ENCODE results near the gene DDX21.

Gene DDX21

DNA sequence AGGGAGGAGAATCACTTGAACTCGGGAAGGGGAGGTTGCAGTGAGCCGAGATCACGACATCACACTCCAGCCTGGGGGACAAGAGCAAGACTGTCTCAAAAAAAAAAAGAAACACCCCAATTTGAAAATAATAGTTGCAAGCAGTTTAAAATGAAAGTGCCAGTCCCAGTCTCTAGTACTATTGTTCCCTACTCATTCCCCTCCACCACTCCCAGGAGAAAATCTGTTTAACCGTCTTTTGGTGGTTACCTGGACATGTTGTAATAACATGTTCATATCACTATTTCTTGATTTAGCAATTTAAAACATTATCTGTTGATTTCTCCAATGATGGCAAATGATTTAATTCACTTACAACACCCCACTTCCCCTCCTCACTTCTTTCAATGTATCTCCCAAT, 77.3 kb downstream of the DDX21 start:
- no peak overlapping the region for H3K4me3 ChIP-seq (ENCODE audit: low read depth, low read length)
- TF ChIP-seq, protein P1, sequence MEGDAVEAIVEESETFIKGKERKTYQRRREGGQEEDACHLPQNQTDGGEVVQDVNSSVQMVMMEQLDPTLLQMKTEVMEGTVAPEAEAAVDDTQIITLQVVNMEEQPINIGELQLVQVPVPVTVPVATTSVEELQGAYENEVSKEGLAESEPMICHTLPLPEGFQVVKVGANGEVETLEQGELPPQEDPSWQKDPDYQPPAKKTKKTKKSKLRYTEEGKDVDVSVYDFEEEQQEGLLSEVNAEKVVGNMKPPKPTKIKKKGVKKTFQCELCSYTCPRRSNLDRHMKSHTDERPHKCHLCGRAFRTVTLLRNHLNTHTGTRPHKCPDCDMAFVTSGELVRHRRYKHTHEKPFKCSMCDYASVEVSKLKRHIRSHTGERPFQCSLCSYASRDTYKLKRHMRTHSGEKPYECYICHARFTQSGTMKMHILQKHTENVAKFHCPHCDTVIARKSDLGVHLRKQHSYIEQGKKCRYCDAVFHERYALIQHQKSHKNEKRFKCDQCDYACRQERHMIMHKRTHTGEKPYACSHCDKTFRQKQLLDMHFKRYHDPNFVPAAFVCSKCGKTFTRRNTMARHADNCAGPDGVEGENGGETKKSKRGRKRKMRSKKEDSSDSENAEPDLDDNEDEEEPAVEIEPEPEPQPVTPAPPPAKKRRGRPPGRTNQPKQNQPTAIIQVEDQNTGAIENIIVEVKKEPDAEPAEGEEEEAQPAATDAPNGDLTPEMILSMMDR (IDR thresholded peaks at IDR 0.05; ENCODE audit: low read depth, low read length, missing control alignments): no peak
- DNase-seq (ENCODE audit: low read depth): no peak
